A549 (cell line): ENCODE results near the gene RAD9A. TPM values are rescaled to one million over a fixed set of nuclear protein-coding genes. Genes with fewer than 3 reads are reported as not detected.

Experiments
- ATAC-seq, 2 experiments: fragments of 200-7000 bp in 1 of 2; fragments of >200 bp in 1 of 2; cut with Nextera tagmentation in 1 of 2; cut with Tn5 transposase in 1 of 2; 3 replicates each; pipeline versions ENCODE4 v1.8.0 to v1.9.1; 2018 to 2020; ENCODE audit warnings: mild to moderate bottlenecking in 1 of 2, moderate library complexity in 1 of 2
- CTCF ChIA-PET: fragments of 300-600 bp; sonication (Branson Sonifier 250); formaldehyde crosslinking; extraction: SDS; loops from one replicate; lab custom pipeline; 2021; ENCODE audit warnings: antibody characterized with exemption, inconsistent platforms; lab: Yijun Ruan, JAX
- POLR2A ChIA-PET: fragments of 350-600 bp; formaldehyde crosslinking; extraction: SDS; loops from one replicate; lab custom pipeline; 2021; ENCODE audit warnings: antibody characterized with exemption, inconsistent platforms; lab: Yijun Ruan, JAX
- DNase-seq, 2 experiments: peaks; one replicate each; pipeline versions ENCODE4 v3.0.0 to v3.0.0-alpha.2; 2011 to 2016; ENCODE audit warnings: low read depth in 1 of 2, low spot score in 1 of 2
- FAIRE-seq: peaks from 2 replicates; lab custom pipeline; 2011; peaks lifted over from hg19 to GRCh38; lab: Jason Lieb, UNC
- H3K27ac ChIP-seq, 2 experiments: fragments of >200 bp; sonication (Bioruptor Twin); formaldehyde crosslinking; 3 replicates each; pipeline ENCODE4 v1.5.1; 2016 to 2017
- H3K4me1 ChIP-seq: fragments of >200 bp; sonication (Bioruptor Twin); formaldehyde crosslinking; 3 replicates; pipeline ENCODE4 v1.6.1; 2016
- H3K4me2 ChIP-seq: fragments of >200 bp; sonication (Bioruptor Twin); formaldehyde crosslinking; 3 replicates; pipeline ENCODE4 v1.6.1; 2016
- H3K4me3 ChIP-seq: fragments of >200 bp; sonication (Bioruptor Twin); formaldehyde crosslinking; 3 replicates; pipeline ENCODE4 v1.5.1; 2016
- H3K9me3 ChIP-seq: fragments of >200 bp; sonication (Bioruptor Twin); formaldehyde crosslinking; 3 replicates; pipeline ENCODE4 v1.6.1; 2016
- CBX8 ChIP-seq: fragments of 200-600 bp; sonication (generic); IDR thresholded peaks from 2 replicates; pipeline ENCODE4 v1.6.1; 2016
- CEBPB ChIP-seq, 2 experiments: fragments of >200 bp in 1 of 2; sonication (Bioruptor Twin) in 1 of 2; formaldehyde crosslinking in 1 of 2; IDR thresholded peaks; 2 replicates each; pipeline ENCODE4 v1.6.1; 2012 to 2016
- CHD2 ChIP-seq: fragments of 150-350 bp; IDR thresholded peaks from 2 replicates; pipeline ENCODE4 v1.6.1; 2014; ENCODE audit warnings: low read length; ENCODE audit not compliant: partially characterized antibody
- E2F6 ChIP-seq: IDR thresholded peaks from 2 replicates; pipeline ENCODE4 v1.6.1; 2012; ENCODE audit warnings: low read depth, borderline replicate concordance
- EP300 ChIP-seq, 2 experiments: fragments of >200 bp; sonication (Bioruptor Twin); formaldehyde crosslinking; IDR thresholded peaks; 2 replicates in 1 of 2; 3 replicates in 1 of 2; pipeline ENCODE4 v1.6.1; 2016 to 2017
- FOXS1 ChIP-seq: fragments of 250-450 bp; sonication (Bioruptor Pico); IDR thresholded peaks from 2 replicates; pipeline ENCODE4 v1.5.0; 2020; ENCODE audit warnings: mild to moderate bottlenecking, moderate library complexity
- HDAC2 ChIP-seq: fragments of 200-600 bp; sonication (generic); IDR thresholded peaks from 2 replicates; pipeline ENCODE4 v1.6.1; 2016
- HOXB13 ChIP-seq: fragments of 250-450 bp; sonication (Bioruptor Pico); IDR thresholded peaks from 2 replicates; pipeline ENCODE4 v1.5.0; 2020; ENCODE audit warnings: low read depth, mild to moderate bottlenecking, moderate library complexity
- HOXB5 ChIP-seq: fragments of 250-450 bp; sonication (Bioruptor Pico); IDR thresholded peaks from 2 replicates; pipeline ENCODE4 v1.5.0; 2020; ENCODE audit warnings: mild to moderate bottlenecking, moderate library complexity
- JUN ChIP-seq, 2 experiments: fragments of >200 bp; sonication (Bioruptor Twin); formaldehyde crosslinking; IDR thresholded peaks; 2 replicates in 1 of 2; 3 replicates in 1 of 2; pipeline ENCODE4 v1.6.1; 2016 to 2017
- KDM1A ChIP-seq: fragments of 200-600 bp; sonication (generic); IDR thresholded peaks from 2 replicates; pipeline ENCODE4 v1.6.1; 2016; ENCODE audit warnings: low read depth, mild to moderate bottlenecking
- MAZ ChIP-seq: fragments of 150-350 bp; IDR thresholded peaks from 2 replicates; pipeline ENCODE4 v1.6.1; 2014; ENCODE audit warnings: antibody characterized with exemption, low read depth, low read length, borderline replicate concordance
- MYC ChIP-seq: IDR thresholded peaks from 2 replicates; pipeline ENCODE4 v1.6.1; 2012; ENCODE audit warnings: mild to moderate bottlenecking, inconsistent platforms, low read length, improper control_type of control experiment, borderline replicate concordance
- NFE2L2 ChIP-seq: fragments of 150-350 bp; conservative IDR thresholded peaks from 2 replicates; pipeline ENCODE4 v1.6.1; 2014; ENCODE audit warnings: low read length
- NR3C1 ChIP-seq: fragments of >200 bp; sonication (Bioruptor Twin); formaldehyde crosslinking; IDR thresholded peaks from 3 replicates; pipeline ENCODE4 v1.6.1; 2017
- POLR2A ChIP-seq: IDR thresholded peaks from 2 replicates; pipeline ENCODE4 v1.6.1; 2012; ENCODE audit warnings: mild to moderate bottlenecking, low read length
- RAD21 ChIP-seq, 2 experiments: fragments of >200 bp in 1 of 2; sonication (Bioruptor Twin) in 1 of 2; formaldehyde crosslinking in 1 of 2; IDR thresholded peaks in 1 of 2; conservative IDR thresholded peaks in 1 of 2; 2 replicates in 1 of 2; 3 replicates in 1 of 2; pipeline ENCODE4 v1.6.1; 2012 to 2018; ENCODE audit warnings: inconsistent platforms in 1 of 2
- RARB ChIP-seq: fragments of 250-450 bp; sonication (Bioruptor Pico); IDR thresholded peaks from 2 replicates; pipeline ENCODE4 v1.8.0; 2021; ENCODE audit warnings: mild to moderate bottlenecking, moderate library complexity
- RCOR1 ChIP-seq: fragments of 150-350 bp; IDR thresholded peaks from 2 replicates; pipeline ENCODE4 v1.6.1; 2014; ENCODE audit warnings: antibody characterized with exemption, low read length, low read depth
- ZFP36 ChIP-seq: fragments of 450-650 bp; IDR thresholded peaks from 2 replicates; pipeline ENCODE4 v1.6.1; 2014; ENCODE audit warnings: borderline replicate concordance; ENCODE audit not compliant: partially characterized antibody
- ZSCAN20 ChIP-seq: fragments of 250-450 bp; sonication (Bioruptor Pico); IDR thresholded peaks from 2 replicates; pipeline ENCODE4 v1.8.0; 2022; ENCODE audit warnings: mild to moderate bottlenecking, moderate library complexity
- WGBS: methylation state at CpG from one replicate; pipeline ENCODE4 v1.1.6; 2017; ENCODE audit errors: missing lambda C conversion rate; 5-methylcytosine and 5-hydroxymethylcytosine counted together
- polyA plus RNA-seq, 4 experiments: library from polyadenylated mRNA; depleted of rRNA in 3 of 4; stranded (reverse); fragments of >200 nt; fragmentation: RNase III in 1 of 4; extraction: RNeasy Plus Mini Kit Qiagen cat#74134 plus additional on column Dnase treatment in 1 of 4; gene quantifications; 2 replicates in 3 of 4; 3 replicates in 1 of 4; pipeline ENCODE4 v1.2.3, GENCODE V29; 2011 to 2017
- TF ChIP-seq, protein P1 (sequence below): fragments of >200 bp; sonication (Bioruptor Twin); formaldehyde crosslinking; IDR thresholded peaks from 2 replicates; pipeline ENCODE4 v1.6.1; 2016

The RAD9A gene
- polyA plus RNA-seq, 2 of the 4 experiments (the other 2 are of a cell fraction): 19.0 to 43.7 TPM

DNA sequence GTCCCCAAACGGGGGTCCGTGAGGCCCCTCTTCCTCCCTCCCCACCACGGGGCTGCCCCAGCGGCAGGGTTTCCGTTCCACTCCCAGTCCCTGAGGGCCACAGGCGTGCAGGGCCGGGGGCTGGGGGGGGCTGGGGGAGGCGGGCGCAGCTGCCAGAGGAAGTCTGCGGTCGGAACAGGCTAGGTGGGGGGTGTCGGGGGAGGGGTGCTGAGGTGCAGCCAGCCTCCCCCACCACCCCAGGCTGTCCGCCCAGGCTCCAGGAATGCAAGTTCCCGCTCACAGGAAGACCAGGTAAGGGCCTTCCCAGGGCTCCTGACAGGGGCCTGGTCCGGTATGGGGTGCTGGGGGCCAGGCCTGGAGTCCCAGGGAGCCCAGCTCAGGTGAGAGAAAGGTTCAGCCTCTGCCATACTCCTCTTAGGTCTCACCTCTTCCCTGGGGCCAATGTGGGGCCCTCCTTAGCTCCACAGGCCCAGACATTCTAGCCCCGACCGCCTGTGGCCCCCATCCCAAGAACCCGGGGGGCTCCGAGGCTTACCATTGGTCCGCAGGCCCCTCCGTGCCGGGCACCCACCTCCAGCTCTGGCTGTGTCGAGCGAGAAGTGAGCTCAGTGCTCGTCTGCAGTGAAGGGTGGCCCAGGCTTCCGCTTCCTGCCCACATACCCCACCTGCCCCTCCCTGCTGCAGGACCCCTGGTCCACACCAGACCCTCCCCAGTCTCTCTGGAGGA, 45.5 kb downstream of the RAD9A start, which contains the start of gene PTPRCAP:
PTPRCAP (minus strand) TSS at position 601 of the 727 bp plus-strand sequence; CDS start at position 538, 63 bp downstream.
- no peak for FAIRE-seq
- no peaks in the 10 kb centered on the region for H3K9me3 ChIP-seq
- H3K4me2 ChIP-seq: no peak within 1 kb of the TSS
- H3K4me3 ChIP-seq: no peak within 1 kb of the TSS
- 90% methylated on average over 16 of the region's 26 CpGs for WGBS
- no peak within 1 kb of the TSS; a peak in 1 of 6 replicates for H3K27ac ChIP-seq
- ChIA-PET POLR2A (interaction anchor here (2.8 kb wide), 1 partner anchor 36 kb away, joined by 12 read pairs; the partner anchor contains the start of gene PPP1CA), CTCF (interaction anchor here (1.2 to 2.2 kb wide), 5 partner anchors 9 to 86 kb away, joined by 3 to 6 read pairs (median 6); partner anchors contain the start of genes GPR152, PPP1CA and RPS6KB2)
- no peak for DNase-seq
- ATAC-seq: no peak
- H3K4me1 ChIP-seq: peaks cover 15% of the 10 kb centered on the region; the same call in 1 of the 3 replicates
- no peak for TF ChIP-seq HDAC2
- no peak for TF ChIP-seq CEBPB (IDR thresholded peaks at IDR 0.05)
- TF ChIP-seq NFE2L2: no peak
- no peak for TF ChIP-seq ZSCAN20 (CRISPR knock-in tag)
- TF ChIP-seq ZFP36: no peak
- no peak for TF ChIP-seq HOXB13 (CRISPR knock-in tag)
- no peak for TF ChIP-seq RAD21 (conservative IDR thresholded peaks at IDR 0.05 in 1 of 2, IDR thresholded peaks at IDR 0.05 in 1 of 2)
- no peak for TF ChIP-seq CBX8
- TF ChIP-seq MYC: no peak
- TF ChIP-seq, protein P1, sequence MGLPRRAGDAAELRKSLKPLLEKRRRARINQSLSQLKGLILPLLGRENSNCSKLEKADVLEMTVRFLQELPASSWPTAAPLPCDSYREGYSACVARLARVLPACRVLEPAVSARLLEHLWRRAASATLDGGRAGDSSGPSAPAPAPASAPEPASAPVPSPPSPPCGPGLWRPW: no peak

DNA sequence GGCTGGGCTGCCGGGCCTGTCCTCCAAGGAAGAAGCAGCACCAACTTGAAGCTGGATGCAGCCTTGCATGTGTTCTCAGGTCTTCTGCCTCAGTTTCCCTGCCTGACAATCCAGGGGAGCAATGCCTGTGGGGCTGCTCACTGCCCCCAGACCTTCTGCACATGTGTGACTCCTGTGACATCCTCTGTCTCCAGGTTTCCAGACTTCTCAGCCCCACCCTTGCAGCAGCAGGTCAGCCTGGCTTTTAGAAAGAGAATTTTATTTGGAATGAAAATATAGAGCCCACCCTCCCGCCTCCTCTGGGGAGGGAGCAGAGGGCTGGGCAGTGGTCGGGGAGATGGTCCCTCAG, 46.0 kb downstream of the RAD9A start:
- no peak for ATAC-seq
- DNase-seq: no peak
- no peak for FAIRE-seq
- WGBS: 93% methylated on average over 2 of the region's 3 CpGs
- ChIA-PET CTCF (interaction anchor here (1.2 to 2.2 kb wide), 5 partner anchors 9 to 87 kb away, joined by 3 to 6 read pairs (median 6); partner anchors contain the start of genes GPR152, PPP1CA and RPS6KB2), POLR2A (interaction anchor here (1.5 to 2.8 kb wide), 3 partner anchors 9 to 36 kb away, joined by 3 to 12 read pairs (median 5); partner anchors contain the start of genes PPP1CA and RPS6KB2)
- peaks cover 19% of the 10 kb centered on the region; the same call in 2 of the 3 replicates for H3K4me1 ChIP-seq
- H3K4me2 ChIP-seq: no peak overlapping the region
- H3K9me3 ChIP-seq: no peaks in the 10 kb centered on the region
- no peak overlapping the region for H3K27ac ChIP-seq
- TF ChIP-seq RARB (CRISPR knock-in tag): no peak
- no peak for TF ChIP-seq JUN (IDR thresholded peaks at IDR 0.05)
- no peak for TF ChIP-seq MYC
- TF ChIP-seq POLR2A: no peak
- no peak for TF ChIP-seq NR3C1
- no peak for TF ChIP-seq CHD2
- no peak for TF ChIP-seq EP300 (IDR thresholded peaks at IDR 0.05)
- TF ChIP-seq ZFP36: no peak
- no peak for TF ChIP-seq RCOR1
- TF ChIP-seq FOXS1 (CRISPR knock-in tag): no peak
- no peak for TF ChIP-seq E2F6
- TF ChIP-seq HOXB5: no peak
- no peak for TF ChIP-seq MAZ
- TF ChIP-seq KDM1A: no peak
- no peak overlapping the region for H3K4me3 ChIP-seq
